Activated T-helper 17 cell treated with anti-CD3 and anti-CD28 coated beads, Interleukin-2, amount 50 U/mL, for 72 hours (primary cell): Measurements from ENCODE around the gene ZNF57. TPM values are rescaled to one million over a fixed set of nuclear protein-coding genes. Genes with fewer than 3 reads are reported as not detected.
A peak's percentile ranks its signal among the peaks of the same experiment; 100 is the strongest.
"Not testable (repeated sequence)": the region's sequence is repeated elsewhere in the genome, so short reads cannot be mapped to it uniquely, and the experiment has no call there.

ENCODE experiments used
- ATAC-seq: fragments of 150-1000 bp; cut with Tn5 transposase; replicated peaks from 2 replicates; pipeline ENCODE4 v1.10.0; 2021; ENCODE audit warnings: mild to moderate bottlenecking, moderate library complexity
- H3K27ac Mint-ChIP-seq: one replicate; pipeline ENCODE4 v1.8.0; 2022; ENCODE audit warnings: mixed read lengths
- H3K27me3 Mint-ChIP-seq: one replicate; pipeline ENCODE4 v1.8.0; 2022; ENCODE audit warnings: mixed read lengths
- H3K36me3 Mint-ChIP-seq: one replicate; pipeline ENCODE4 v1.8.0; 2022; ENCODE audit warnings: low read depth, mild to moderate bottlenecking, mixed read lengths
- H3K4me1 Mint-ChIP-seq: one replicate; pipeline ENCODE4 v1.8.0; 2022; ENCODE audit warnings: mixed read lengths
- H3K4me3 Mint-ChIP-seq: one replicate; pipeline ENCODE4 v1.8.0; 2022; ENCODE audit warnings: mild to moderate bottlenecking, mixed read lengths
- H3K9me3 Mint-ChIP-seq: one replicate; pipeline ENCODE4 v1.8.0; 2022; ENCODE audit warnings: mixed read lengths
- total RNA-seq, 2 donors: library from RNA; stranded (reverse); gene quantifications; one replicate each; pipeline ENCODE4 v1.2.3, GENCODE V29; 2022

Gene ZNF57
- total RNA-seq, 2 donors from 2014 or later, result 4.7 to 6.1 TPM

DNA sequence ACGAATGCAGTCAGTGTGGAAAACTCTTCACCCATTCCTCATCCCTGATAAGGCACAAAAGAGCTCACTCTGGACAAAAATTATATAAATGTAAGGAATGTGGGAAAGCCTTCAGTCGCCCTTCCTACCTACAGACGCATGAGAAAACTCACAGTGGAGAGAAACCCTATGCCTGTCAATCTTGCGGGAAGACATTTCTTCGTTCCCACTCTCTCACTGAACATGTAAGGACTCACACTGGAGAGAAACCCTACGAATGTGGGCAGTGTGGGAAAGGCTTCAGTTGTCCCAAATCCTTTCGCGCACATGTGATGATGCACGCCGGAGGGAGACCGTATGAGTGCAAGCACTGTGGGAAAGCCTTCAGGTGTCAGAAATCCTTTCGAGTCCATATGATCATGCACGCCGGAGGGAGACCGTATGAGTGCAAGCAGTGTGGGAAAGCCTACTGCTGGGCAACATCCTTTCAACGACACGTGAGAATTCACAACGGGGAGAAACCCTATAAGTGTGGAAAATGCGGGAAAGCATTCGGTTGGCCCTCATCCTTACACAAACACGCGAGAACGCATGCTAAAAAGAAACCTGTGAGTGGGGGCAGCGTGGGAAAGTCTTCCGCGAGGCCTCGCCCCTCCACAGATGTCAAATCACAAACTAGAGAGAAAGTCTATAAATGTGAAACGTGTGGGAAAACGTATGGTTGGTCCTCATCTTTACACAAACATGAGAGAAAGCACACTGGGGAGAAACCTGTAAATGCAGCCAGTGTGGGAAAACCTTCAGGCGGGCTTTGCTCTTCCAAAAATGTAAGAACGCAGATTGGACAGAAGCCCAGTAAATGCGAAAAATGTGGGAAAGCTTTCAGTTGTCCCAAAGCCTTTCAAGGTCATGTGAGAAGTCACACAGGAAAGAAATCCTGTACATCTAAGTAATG is 23.1 kb upstream of the ZNF57 start:
- Mint-ChIP-seq H3K4me1 (no peaks in the 10 kb centered on the region), H3K27me3 (no peaks in the 10 kb centered on the region), H3K27ac (no peak overlapping the region), H3K4me3 (no peak overlapping the region), H3K9me3 (no peaks in the 10 kb centered on the region), H3K36me3 (no peaks in the 10 kb centered on the region)
- no peak for ATAC-seq

- Mint-ChIP-seq H3K4me1 (peaks cover 5% of the 10 kb centered on the region), H3K9me3 (no peaks in the 10 kb centered on the region), H3K27ac (no peak overlapping the region), H3K4me3 (no peak overlapping the region), H3K36me3 (no peaks in the 10 kb centered on the region), H3K27me3 (no peaks in the 10 kb centered on the region)
- no peak for ATAC-seq
These were observed 16.9 kb upstream of the ZNF57 start for GRCh38 chr19:2883686-2884439.

DNA sequence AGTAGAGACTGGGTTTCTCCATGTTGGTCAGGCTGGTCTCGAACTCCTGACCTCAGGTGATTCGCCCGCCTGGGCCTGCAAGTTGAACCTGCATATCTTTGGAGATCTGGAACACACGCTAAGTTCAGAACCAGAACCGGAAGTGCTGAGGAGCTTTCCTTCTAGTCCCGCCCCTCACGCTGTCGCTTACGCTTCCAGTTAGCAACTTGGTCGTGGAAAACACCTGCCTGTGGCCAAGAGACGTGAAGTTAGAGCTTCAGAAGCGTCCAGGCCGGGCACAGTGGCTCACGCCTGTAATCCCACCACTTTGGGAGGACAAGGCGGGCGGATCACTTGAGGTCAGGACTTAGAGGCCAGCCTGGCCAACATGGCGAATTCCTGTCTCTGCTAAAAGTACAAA is 15.0 kb upstream of the ZNF57 start:
- Mint-ChIP-seq H3K27me3 (no peaks in the 10 kb centered on the region), H3K36me3 (no peaks in the 10 kb centered on the region), H3K9me3 (no peaks in the 10 kb centered on the region), H3K4me1 (peaks cover 5% of the 10 kb centered on the region), H3K4me3 (no peak overlapping the region), H3K27ac (no peak overlapping the region)
- ATAC-seq, result no peak

GRCh38 chr19:2887391-2887914 is 13.3 kb upstream of the ZNF57 start:
- Mint-ChIP-seq H3K27me3 (no peaks in the 10 kb centered on the region), H3K4me3 (peak overlapping the region; percentile 48), H3K4me1 (peaks cover 5% of the 10 kb centered on the region), H3K9me3 (no peaks in the 10 kb centered on the region), H3K27ac (no peak overlapping the region), H3K36me3 (no peaks in the 10 kb centered on the region)
- ATAC-seq, result peak; percentile 62

GRCh38 chr19:2888731-2889224 is 11.9 kb upstream of the ZNF57 start:
- Mint-ChIP-seq H3K27me3 (no peaks in the 10 kb centered on the region), H3K36me3 (no peaks in the 10 kb centered on the region), H3K4me3 (peak overlapping the region; percentile 44), H3K27ac (no peak overlapping the region), H3K4me1 (peaks cover 5% of the 10 kb centered on the region), H3K9me3 (no peaks in the 10 kb centered on the region)
- peak; percentile 77 for ATAC-seq

GRCh38 chr19:2890531-2890930 is 10.2 kb upstream of the ZNF57 start:
- not testable (repeated sequence) for H3K27ac Mint-ChIP-seq, H3K9me3 Mint-ChIP-seq, H3K4me3 Mint-ChIP-seq, H3K27me3 Mint-ChIP-seq, ATAC-seq, H3K36me3 Mint-ChIP-seq, H3K4me1 Mint-ChIP-seq

DNA sequence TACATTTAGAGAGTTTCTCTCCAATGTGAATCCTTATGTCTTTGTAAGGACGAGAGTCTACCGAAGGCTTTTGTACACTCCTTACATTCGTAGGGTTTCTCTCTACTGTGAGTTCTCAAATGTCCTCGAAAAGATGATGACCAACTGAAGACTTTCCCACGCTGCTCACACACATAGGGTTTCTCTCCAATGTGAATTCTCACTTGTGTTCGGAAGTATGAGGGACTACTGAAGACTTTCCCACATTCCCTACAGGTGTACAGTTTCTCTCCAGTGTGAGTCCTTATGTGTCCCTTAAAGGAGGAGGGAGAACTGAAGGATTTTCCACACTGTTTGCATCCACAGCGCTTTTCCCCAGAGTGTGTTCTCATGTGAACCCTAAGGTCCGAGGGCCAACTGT is 4.0 kb upstream of the ZNF57 start:
- ATAC-seq, result no peak
- Mint-ChIP-seq H3K27ac (no peak overlapping the region), H3K36me3 (no peaks in the 10 kb centered on the region), H3K4me1 (peaks cover 2% of the 10 kb centered on the region), H3K27me3 (no peaks in the 10 kb centered on the region), H3K4me3 (no peak overlapping the region), H3K9me3 (no peaks in the 10 kb centered on the region)

DNA sequence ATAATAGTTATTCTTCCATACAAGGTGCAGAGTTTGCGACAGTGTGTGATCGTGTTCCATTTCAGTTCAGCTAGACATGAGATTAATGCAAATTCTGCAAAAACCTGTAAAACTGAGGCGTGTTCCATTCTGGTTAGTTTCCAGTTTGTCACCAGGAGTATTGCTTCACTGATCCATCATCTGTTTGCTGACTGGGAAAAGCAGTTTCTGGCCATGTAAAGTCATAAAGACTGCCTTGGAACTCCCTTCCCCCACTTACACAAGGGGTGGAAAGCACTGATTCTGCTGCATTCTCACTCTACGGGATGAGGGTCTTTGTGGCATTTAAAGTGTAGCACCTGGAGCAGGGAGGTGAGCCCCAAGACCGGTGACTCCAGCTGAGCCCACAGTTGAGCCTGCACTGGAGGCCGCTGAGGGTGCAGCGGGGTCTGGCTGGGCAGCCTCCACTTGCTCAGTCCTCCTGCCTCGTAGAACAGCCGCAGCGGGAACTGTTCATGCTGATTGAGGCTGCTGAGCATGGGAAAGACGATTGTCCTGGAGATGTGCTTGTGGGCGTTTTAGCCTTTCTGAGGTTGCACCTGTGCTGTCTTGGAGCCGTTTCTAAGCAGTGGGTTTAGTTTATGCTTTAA is 2.0 kb downstream of the ZNF57 start:
- Mint-ChIP-seq H3K4me3 (peak overlapping the region; percentile 98), H3K27me3 (no peaks in the 10 kb centered on the region), H3K36me3 (no peaks in the 10 kb centered on the region)

DNA sequence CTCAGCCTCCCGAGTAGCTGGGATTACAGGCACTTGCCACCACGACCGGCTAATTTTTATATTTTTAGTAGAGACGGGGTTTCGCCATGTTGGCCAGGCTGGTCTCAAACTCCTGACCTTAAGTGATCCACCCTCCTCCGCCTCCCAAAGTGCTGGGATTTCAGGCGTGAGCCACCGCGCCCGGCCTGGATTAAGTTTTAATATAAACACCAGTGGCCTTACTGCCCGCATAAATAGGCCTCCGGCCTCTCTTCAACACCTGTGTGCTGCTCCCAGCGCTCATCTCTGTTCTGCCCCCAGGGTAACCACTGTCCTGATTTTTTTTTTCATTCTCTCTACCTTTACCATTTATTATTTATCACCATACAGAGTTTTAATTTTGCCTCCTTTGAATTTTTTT is 2.6 kb downstream of the ZNF57 start:
- not testable (repeated sequence) for H3K9me3 Mint-ChIP-seq, H3K27ac Mint-ChIP-seq, ATAC-seq, H3K4me3 Mint-ChIP-seq, H3K27me3 Mint-ChIP-seq, H3K36me3 Mint-ChIP-seq
- H3K4me1 Mint-ChIP-seq, result peaks cover 16% of the 10 kb centered on the region

More for the DNA sequence above, 2.0 kb downstream of the ZNF57 start:
- ATAC-seq, result no peak
- no peaks in the 10 kb centered on the region for H3K9me3 Mint-ChIP-seq
- no peak overlapping the region for H3K27ac Mint-ChIP-seq
- H3K4me1 Mint-ChIP-seq, result peaks cover 16% of the 10 kb centered on the region

- Mint-ChIP-seq H3K9me3 (no peaks in the 10 kb centered on the region), H3K4me1 (peaks cover 26% of the 10 kb centered on the region)
- ATAC-seq, result no peak
These were observed 5.3 kb downstream of the ZNF57 start for GRCh38 chr19:2905918-2906519.

GRCh38 chr19:2906631-2907195 is 6.0 kb downstream of the ZNF57 start:
- Mint-ChIP-seq H3K36me3 (peaks cover 9% of the 10 kb centered on the region), H3K27ac (peak overlapping the region; percentile 4), H3K27me3 (no peaks in the 10 kb centered on the region), H3K9me3 (peaks cover 1% of the 10 kb centered on the region), H3K4me3 (peak overlapping the region; percentile 5), H3K4me1 (peaks cover 28% of the 10 kb centered on the region)
- ATAC-seq, result no peak

More at GRCh38 chr19:2905918-2906519, 5.3 kb downstream of the ZNF57 start:
- Mint-ChIP-seq H3K27ac (no peak overlapping the region), H3K27me3 (no peaks in the 10 kb centered on the region), H3K36me3 (peaks cover 6% of the 10 kb centered on the region), H3K4me3 (no peak overlapping the region)

- Mint-ChIP-seq H3K27ac (peak overlapping the region; percentile 98), H3K36me3 (peaks cover 43% of the 10 kb centered on the region), H3K9me3 (peaks cover 11% of the 10 kb centered on the region), H3K4me3 (peak overlapping the region; percentile 88), H3K27me3 (no peaks in the 10 kb centered on the region), H3K4me1 (peaks cover 32% of the 10 kb centered on the region)
- peak; percentile 94 for ATAC-seq
These were observed 11.6 kb downstream of the ZNF57 start for GRCh38 chr19:2912306-2912705.

DNA sequence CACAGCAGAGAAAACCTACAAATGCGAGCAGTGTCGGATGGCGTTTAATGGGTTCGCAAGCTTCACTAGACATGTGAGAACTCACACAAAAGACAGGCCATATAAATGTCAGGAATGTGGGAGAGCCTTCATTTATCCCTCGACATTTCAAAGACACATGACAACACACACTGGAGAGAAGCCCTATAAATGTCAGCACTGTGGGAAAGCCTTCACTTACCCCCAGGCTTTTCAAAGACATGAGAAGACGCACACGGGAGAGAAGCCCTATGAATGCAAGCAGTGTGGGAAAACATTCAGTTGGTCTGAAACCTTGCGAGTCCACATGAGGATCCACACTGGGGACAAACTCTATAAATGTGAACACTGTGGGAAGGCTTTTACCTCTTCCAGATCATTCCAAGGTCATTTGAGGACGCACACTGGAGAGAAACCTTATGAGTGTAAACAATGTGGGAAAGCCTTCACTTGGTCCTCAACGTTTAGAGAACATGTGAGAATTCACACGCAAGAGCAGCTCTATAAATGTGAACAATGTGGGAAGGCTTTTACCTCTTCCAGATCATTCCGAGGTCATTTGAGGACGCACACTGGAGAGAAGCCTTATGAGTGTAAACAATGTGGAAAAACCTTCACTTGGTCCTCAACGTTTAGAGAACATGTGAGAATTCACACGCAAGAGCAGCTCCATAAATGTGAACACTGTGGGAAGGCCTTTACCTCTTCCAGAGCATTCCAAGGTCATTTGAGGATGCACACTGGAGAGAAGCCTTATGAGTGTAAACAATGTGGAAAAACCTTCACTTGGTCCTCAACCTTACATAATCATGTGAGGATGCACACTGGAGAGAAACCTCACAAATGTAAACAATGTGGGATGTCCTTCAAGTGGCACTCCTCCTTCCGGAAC is 16.8 kb downstream of the ZNF57 start:
- H3K9me3 Mint-ChIP-seq, result peaks cover 8% of the 10 kb centered on the region
- no peak overlapping the region for H3K27ac Mint-ChIP-seq
- no peak overlapping the region for H3K4me3 Mint-ChIP-seq
- no peaks in the 10 kb centered on the region for H3K27me3 Mint-ChIP-seq
- no peak for ATAC-seq
- H3K4me1 Mint-ChIP-seq, result peaks cover 7% of the 10 kb centered on the region
- H3K36me3 Mint-ChIP-seq, result peaks cover 46% of the 10 kb centered on the region
